SK-N-MC (cell line): ENCODE measurements around the gene HEATR3.

Source experiments
- EZH2 ChIP-seq: fragments of 200-600 bp; sonication (generic); IDR thresholded peaks from one replicate; pipeline ENCODE4 v1.6.1; 2017; ENCODE audit warnings: antibody characterized with exemption
- FOXP2 ChIP-seq: optimal IDR thresholded peaks from 2 replicates; pipeline ENCODE3; 2011; ENCODE audit warnings: mild to moderate bottlenecking, moderate library complexity; ENCODE audit not compliant: insufficient read depth; ENCODE audit errors: extremely low read length, control extremely low read depth
- POLR2AphosphoS5 ChIP-seq: IDR thresholded peaks from 2 replicates; pipeline ENCODE4 v1.6.1; 2012; ENCODE audit warnings: mild to moderate bottlenecking, low read depth, low read length, borderline replicate concordance

GRCh38 chr16:50137268-50137667, 71.5 kb downstream of the HEATR3 start:
- no peak for TF ChIP-seq EZH2
- TF ChIP-seq POLR2AphosphoS5 = no peak
- TF ChIP-seq FOXP2 = no peak
